OCI-LY3 (cell line): ENCODE results near the gene OR2T34.
"Not testable (repeated sequence)": the region's sequence is repeated elsewhere in the genome, so short reads cannot be mapped to it uniquely, and the experiment has no call there.

Source experiments
- H2AFZ ChIP-seq: fragments of 200-600, 300-600 bp; shearing (Covaris generic); 2 replicates; pipeline ENCODE4 v1.6.0; 2014; ENCODE audit warnings: antibody characterized with exemption, low read depth, low read length
- H3K27ac ChIP-seq: fragments of 200-600, 300-600 bp; sonication (generic); 2 replicates; pipeline ENCODE4 v1.5.1; 2014; ENCODE audit warnings: mild to moderate bottlenecking, low read length, moderate library complexity, mixed read lengths
- H3K27me3 ChIP-seq: fragments of 200-600, 300-600 bp; sonication (generic); 2 replicates; pipeline ENCODE4 v1.6.1; 2014; ENCODE audit warnings: low read depth, low read length, mixed read lengths
- H3K36me3 ChIP-seq: fragments of 200-600, 300-600 bp; sonication (generic); replicated peaks from 2 replicates; pipeline ENCODE3; 2014; ENCODE audit warnings: low read depth, low read length, mixed read lengths
- H3K4me1 ChIP-seq: fragments of 300-600, 200-600 bp; sonication (generic); 2 replicates; pipeline ENCODE4 v1.6.1; 2014; ENCODE audit warnings: low read length, mixed read lengths
- H3K4me2 ChIP-seq: fragments of 200-600, 300-600 bp; sonication (generic); 2 replicates; pipeline ENCODE4 v1.6.1; 2014; ENCODE audit warnings: low read length, mixed read lengths
- H3K4me3 ChIP-seq: fragments of 300-600, 200-600 bp; sonication (generic); 2 replicates; pipeline ENCODE4 v1.5.1; 2014; ENCODE audit warnings: antibody characterized with exemption, mild to moderate bottlenecking, low read length, moderate library complexity
- H3K79me2 ChIP-seq: fragments of 300-600, 200-600 bp; shearing (Covaris generic); 2 replicates; pipeline ENCODE4 v1.6.1; 2014; ENCODE audit warnings: mild to moderate bottlenecking, low read length, mixed read lengths
- H3K9ac ChIP-seq: fragments of 300-600, 200-600 bp; shearing (Covaris generic); 2 replicates; pipeline ENCODE4 v1.6.0; 2014; ENCODE audit warnings: mild to moderate bottlenecking, low read length, moderate library complexity
- H3K9me3 ChIP-seq: fragments of 200-600, 300-600 bp; shearing (Covaris generic); 2 replicates; pipeline ENCODE4 v1.6.1; 2014; ENCODE audit warnings: low read length, mixed read lengths; ENCODE audit not compliant: insufficient read depth
- H4K20me1 ChIP-seq: fragments of 200-600, 300-600 bp; sonication (generic); 2 replicates; pipeline ENCODE4 v1.6.1; 2016; ENCODE audit warnings: low read length, mixed read lengths; ENCODE audit not compliant: insufficient read depth
- CTCF ChIP-seq: fragments of 200-600, 300-600 bp; sonication (generic); IDR thresholded peaks from 2 replicates; pipeline ENCODE4 v1.5.1; 2014; ENCODE audit warnings: antibody characterized with exemption, low read length, low read depth
- EZH2phosphoT487 ChIP-seq: fragments of 200-600 bp; shearing (Covaris generic); IDR thresholded peaks from 2 replicates; pipeline ENCODE4 v1.6.1; 2018; ENCODE audit warnings: antibody characterized with exemption, mixed run types, low read depth

The OR2T34 gene

GRCh38 chr1:248574657-248575056 is at the start of gene OR2T34:
TSS of gene OR2T34 (minus strand) at chr1:248574757. CDS start at chr1:248574757, 0 bp downstream.
- not testable (repeated sequence) for H3K27me3 ChIP-seq, H3K4me1 ChIP-seq, H4K20me1 ChIP-seq, H3K79me2 ChIP-seq, H3K4me2 ChIP-seq, H3K9ac ChIP-seq, H2AFZ ChIP-seq, H3K27ac ChIP-seq, H3K9me3 ChIP-seq, H3K4me3 ChIP-seq, H3K36me3 ChIP-seq

GRCh38 chr1:248622570-248623001 is 48.0 kb upstream of the OR2T34 start:
- Histone ChIP-seq H3K4me2 (no peak overlapping the region), H3K4me3 (no peak overlapping the region), H2AFZ (no peak overlapping the region), H3K79me2 (no peaks in the 10 kb centered on the region), H3K9me3 (no peaks in the 10 kb centered on the region), H3K4me1 (no peaks in the 10 kb centered on the region), H3K9ac (no peak overlapping the region), H3K27ac (no peak overlapping the region), H3K36me3 (no peaks in the 10 kb centered on the region), H3K27me3 (no peaks in the 10 kb centered on the region), H4K20me1 (no peaks in the 10 kb centered on the region)
- no peak for TF ChIP-seq CTCF
- TF ChIP-seq EZH2phosphoT487, result no peak

- no peak overlapping the region for H3K9ac ChIP-seq
- H3K4me1 ChIP-seq, result no peaks in the 10 kb centered on the region
- H2AFZ ChIP-seq, result no peak overlapping the region
- no peak overlapping the region for H3K27ac ChIP-seq
- no peaks in the 10 kb centered on the region for H3K9me3 ChIP-seq
- no peak overlapping the region for H3K4me2 ChIP-seq
- no peak overlapping the region for H3K4me3 ChIP-seq
- H3K79me2 ChIP-seq, result no peaks in the 10 kb centered on the region
- no peak for TF ChIP-seq EZH2phosphoT487
- TF ChIP-seq CTCF, result no peak
- no peaks in the 10 kb centered on the region for H3K36me3 ChIP-seq
- no peaks in the 10 kb centered on the region for H4K20me1 ChIP-seq
- H3K27me3 ChIP-seq, result no peaks in the 10 kb centered on the region
Observed at GRCh38 chr1:248621770-248622169, 47.2 kb upstream of the OR2T34 start.

GRCh38 chr1:248618878-248619277 is 44.3 kb upstream of the OR2T34 start:
- Histone ChIP-seq H3K79me2 (no peaks in the 10 kb centered on the region), H3K9ac (no peak overlapping the region), H4K20me1 (no peaks in the 10 kb centered on the region), H3K4me1 (no peaks in the 10 kb centered on the region), H3K36me3 (no peaks in the 10 kb centered on the region), H3K27me3 (no peaks in the 10 kb centered on the region), H3K27ac (no peak overlapping the region), H3K4me3 (no peak overlapping the region), H2AFZ (no peak overlapping the region), H3K9me3 (no peaks in the 10 kb centered on the region), H3K4me2 (no peak overlapping the region)
- TF ChIP-seq EZH2phosphoT487 (no peak), CTCF (no peak)

GRCh38 chr1:248618119-248618518 is 43.6 kb upstream of the OR2T34 start:
- H3K9ac ChIP-seq, result no peak overlapping the region
- no peak overlapping the region for H3K27ac ChIP-seq
- no peaks in the 10 kb centered on the region for H3K4me1 ChIP-seq
- no peak overlapping the region for H2AFZ ChIP-seq
- no peak overlapping the region for H3K4me2 ChIP-seq
- no peak overlapping the region for H3K4me3 ChIP-seq
- no peaks in the 10 kb centered on the region for H3K27me3 ChIP-seq
- H4K20me1 ChIP-seq, result no peaks in the 10 kb centered on the region
- H3K36me3 ChIP-seq, result no peaks in the 10 kb centered on the region
- TF ChIP-seq CTCF (no peak), EZH2phosphoT487 (no peak)
- no peaks in the 10 kb centered on the region for H3K9me3 ChIP-seq
- no peaks in the 10 kb centered on the region for H3K79me2 ChIP-seq
